ENCODE measurements around the gene OSBP2.

Gene OSBP2

DNA sequence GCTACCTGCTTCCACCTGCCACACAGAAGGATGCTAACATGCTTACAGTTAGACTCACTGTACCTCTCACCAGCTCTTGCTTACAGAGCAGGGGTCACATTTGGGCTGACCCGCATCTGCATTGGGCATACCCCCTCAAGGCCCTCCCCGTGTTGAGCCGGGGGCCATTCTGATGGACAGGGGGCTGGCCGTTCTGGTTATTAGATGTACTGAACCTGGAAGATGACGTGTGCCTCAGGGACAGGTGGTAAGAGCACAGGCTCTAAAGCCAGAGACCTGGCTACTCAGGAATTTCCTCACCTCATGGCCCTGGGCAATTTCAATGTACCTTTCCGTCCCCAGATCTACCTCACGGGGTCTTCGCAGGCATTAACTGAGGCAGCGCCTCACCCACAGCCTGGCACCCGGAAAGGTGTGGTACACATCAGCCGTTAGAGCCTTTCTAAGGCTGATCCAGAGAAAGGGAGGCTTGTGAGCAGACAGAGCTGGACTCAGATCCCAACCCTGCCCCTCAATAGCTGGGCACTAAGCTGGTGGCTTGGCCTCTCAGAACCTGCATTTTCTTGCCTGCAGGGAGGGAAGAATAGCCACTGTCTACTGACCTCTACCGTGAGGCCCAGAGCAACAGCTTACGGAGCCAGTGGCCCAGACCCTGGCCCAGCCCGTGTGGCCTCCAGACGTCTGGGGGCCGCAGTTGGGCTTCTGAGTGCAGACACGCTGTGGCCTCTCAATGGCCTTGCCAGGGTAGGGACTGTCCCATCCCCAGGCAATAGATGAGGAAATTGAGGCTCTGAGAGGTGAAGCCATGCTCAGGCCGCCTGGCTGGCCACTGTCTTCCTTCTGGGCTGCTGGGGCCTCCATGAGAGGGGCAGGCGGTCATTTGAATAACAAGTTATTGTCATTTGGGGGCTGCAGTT lies 173.3 kb downstream of the OSBP2 start:
- TF ChIP-seq, protein P1, sequence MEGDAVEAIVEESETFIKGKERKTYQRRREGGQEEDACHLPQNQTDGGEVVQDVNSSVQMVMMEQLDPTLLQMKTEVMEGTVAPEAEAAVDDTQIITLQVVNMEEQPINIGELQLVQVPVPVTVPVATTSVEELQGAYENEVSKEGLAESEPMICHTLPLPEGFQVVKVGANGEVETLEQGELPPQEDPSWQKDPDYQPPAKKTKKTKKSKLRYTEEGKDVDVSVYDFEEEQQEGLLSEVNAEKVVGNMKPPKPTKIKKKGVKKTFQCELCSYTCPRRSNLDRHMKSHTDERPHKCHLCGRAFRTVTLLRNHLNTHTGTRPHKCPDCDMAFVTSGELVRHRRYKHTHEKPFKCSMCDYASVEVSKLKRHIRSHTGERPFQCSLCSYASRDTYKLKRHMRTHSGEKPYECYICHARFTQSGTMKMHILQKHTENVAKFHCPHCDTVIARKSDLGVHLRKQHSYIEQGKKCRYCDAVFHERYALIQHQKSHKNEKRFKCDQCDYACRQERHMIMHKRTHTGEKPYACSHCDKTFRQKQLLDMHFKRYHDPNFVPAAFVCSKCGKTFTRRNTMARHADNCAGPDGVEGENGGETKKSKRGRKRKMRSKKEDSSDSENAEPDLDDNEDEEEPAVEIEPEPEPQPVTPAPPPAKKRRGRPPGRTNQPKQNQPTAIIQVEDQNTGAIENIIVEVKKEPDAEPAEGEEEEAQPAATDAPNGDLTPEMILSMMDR (IDR thresholded peaks at IDR 0.05; ENCODE audit: borderline replicate concordance, insufficient read depth, low read depth, low read length), result no peak

DNA sequence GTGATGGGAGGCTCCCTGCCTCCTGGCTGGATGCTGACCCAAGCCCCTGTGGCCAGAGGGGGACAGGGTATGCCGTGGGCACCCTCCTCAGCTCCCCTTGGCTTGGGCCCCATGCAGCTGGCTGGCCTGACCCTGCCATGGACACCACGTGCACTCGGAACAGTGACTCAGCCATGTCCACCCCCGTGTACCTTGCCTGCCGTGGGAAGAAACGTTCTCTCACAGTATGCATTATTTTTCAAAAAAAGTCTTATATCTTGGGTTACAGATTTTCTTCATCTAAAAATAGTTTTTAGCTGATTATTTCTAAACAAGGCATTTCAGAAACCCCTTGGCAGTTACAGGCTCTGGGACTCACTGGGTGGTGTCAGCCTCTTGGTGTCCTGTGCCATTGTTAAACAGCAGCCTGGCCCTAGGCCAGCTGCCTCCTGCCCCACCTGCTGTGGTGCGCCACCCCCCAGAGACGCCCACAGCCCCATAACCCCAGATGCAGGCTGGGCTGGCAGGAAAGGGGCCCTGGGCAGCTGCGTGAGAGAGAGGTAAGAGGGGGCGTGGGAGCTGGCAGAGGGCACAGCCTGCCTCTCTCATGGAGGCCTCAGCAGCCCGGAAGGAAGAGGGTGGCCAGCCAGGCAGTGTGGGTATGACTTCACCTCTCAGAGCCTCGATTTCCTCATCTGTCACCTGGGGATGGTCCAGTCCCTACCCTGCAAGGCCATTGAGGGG lies 174.2 kb downstream of the OSBP2 start:
- H3K4me3 ChIP-seq (ENCODE audit: low read depth, low read length), result no peak overlapping the region
- TF ChIP-seq, protein P1 (IDR thresholded peaks at IDR 0.05; ENCODE audit: borderline replicate concordance, insufficient read depth, low read depth, low read length), result no peak

More for the DNA sequence above, 173.3 kb downstream of the OSBP2 start:
- H3K4me3 ChIP-seq (ENCODE audit: low read depth, low read length), result no peak overlapping the region

DNA sequence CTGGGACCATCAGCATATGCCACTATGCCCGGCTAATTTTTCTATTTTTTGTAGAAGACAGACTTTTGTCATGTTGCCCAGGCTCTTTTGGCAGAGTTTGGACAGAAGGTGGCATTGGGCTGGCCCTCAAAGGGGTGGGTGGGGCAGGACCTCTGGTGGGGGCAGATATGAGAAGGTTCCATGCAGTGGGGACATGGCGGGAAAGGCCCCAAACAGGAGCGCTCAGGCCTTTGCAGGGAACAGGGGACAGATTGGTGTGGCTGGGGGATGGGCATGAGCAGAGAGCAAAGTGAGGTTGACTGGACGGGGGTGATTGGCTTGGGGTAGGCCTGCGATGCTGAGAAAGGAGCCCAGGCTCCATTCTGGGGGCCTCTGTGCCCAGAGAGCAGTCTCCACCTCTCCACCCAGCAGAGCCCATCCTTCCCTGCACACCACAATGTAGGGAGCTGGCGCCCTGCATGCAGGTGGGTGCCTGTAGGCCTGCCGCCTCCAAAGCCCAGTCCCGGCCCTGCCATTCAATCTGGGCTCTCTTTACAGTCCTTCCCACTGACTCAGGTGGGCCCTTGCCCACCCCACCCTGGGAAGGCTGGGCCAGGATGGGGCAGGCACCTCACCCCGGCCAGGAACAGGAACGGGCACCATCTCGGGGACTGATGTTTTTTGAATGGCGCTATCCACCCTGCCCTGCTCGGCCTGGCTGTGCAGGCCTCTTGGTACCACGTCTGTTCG lies 175.2 kb downstream of the OSBP2 start:
- no peak overlapping the region for H3K4me3 ChIP-seq (ENCODE audit: low read depth, low read length)
- TF ChIP-seq, protein P1 (IDR thresholded peaks at IDR 0.05; ENCODE audit: borderline replicate concordance, insufficient read depth, low read depth, low read length), result no peak

DNA sequence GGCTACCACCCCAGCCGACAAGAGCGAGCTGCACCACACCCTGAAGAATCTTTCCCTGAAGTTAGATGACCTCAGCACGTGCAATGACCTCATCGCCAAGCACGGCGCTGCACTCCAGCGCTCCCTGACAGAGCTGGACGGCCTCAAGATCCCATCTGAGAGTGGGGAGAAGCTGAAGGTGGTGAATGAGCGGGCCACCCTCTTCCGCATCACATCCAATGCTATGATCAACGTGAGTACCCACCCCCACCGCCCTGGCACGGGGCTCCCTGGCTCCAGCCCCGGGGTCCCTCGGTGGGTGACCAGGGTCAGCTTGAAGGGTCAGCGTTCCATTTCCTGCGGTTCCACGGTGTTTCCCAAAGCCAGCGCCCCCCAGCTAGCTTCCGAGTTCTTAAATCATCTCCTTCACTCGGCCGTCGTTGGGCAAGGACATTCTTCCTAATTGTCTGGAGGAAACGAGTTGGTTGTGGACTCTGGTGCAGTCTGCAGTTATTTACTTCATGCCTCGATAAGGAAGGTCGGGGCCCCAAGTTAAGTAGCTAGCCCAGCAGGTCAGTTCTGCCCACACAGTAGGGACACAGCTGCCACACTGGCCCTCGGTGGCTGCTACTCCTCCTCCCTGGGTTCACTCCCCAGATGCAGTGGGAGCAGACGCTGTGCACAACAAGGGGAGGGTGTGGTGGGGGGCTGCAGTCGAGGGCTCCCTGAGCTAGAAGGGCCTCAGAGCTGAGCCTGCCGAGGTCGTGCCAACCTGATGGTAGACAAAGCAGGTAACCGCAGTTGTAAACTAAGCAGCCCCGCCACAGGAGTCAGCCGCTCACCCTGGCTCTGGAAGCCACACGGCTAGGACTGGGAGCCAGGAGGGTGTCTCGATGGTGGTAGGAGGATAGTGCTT lies 176.0 kb downstream of the OSBP2 start:
- no peak overlapping the region for H3K4me3 ChIP-seq (ENCODE audit: low read depth, low read length)
- TF ChIP-seq, protein P1 (IDR thresholded peaks at IDR 0.05; ENCODE audit: borderline replicate concordance, insufficient read depth, low read depth, low read length), result no peak

DNA sequence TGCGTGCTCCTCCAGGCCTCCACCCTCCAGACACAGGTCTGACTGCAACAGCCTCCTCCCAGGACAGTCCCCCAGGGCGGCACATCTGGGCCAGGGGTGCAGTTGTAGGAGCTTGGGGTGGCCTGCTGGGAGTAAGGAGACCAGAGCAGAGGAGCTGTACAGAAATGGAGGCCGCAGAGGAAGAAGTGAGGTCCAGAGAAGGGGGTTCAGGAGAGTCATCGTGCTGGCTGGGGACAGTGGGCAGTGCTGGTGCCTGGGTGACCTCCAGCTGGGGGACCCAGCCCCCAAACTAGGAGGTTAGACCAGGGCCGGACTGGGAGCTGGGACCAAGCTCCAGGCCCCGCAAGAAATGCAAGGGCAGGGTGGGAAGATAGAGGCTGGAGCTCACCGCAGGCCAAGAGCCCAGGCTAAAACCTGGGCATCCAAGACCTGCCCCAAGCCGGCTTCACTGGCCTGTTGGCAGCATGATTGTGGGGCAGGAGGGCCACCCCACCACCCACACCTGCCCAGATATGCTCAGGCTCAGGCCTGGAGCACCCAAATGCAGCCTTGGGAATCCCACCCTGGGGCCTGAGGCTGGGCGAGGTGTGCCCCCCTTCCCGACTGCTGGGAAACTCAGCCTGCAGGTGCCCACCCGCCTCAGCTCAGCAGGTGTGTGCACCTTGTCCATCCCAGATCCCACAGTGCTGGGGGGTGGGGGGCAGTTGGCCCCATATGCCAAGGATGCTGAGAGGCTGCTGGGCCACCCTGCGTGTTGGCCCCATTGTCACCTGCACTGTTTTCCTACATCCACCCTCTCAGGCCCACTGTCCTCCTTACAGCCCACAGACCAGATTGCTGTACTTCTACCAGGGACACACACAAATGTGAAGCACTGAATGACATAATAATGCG lies 177.0 kb downstream of the OSBP2 start:
- TF ChIP-seq, protein P1 (IDR thresholded peaks at IDR 0.05; ENCODE audit: borderline replicate concordance, insufficient read depth, low read depth, low read length), result no peak
- H3K4me3 ChIP-seq (ENCODE audit: low read depth, low read length), result no peak overlapping the region
